ENCODE measurements around the gene ATP8A2.
A peak's percentile ranks its signal among the peaks of the same experiment; 100 is the strongest.

Gene ATP8A2

DNA sequence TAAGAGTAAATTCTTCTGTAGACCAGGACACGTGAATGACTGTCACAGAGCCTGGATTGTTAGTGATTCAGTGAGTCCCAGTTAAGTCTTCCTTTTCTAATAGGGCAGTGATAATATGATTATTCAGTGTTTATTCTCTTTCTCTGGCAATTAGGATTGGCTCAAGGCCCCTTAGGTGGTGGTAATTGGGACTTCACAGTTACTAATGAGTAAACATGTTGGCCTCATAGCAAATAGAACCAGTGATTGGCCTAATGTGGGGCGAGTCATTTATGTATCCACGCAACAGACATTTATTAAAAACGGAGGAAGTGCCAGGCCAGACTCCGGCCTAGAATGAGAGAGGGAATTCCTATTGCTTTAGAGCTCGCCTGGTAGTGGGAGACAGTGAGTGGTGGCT is 607.6 kb downstream of the ATP8A2 start:
- no peak for DNase-seq

DNA sequence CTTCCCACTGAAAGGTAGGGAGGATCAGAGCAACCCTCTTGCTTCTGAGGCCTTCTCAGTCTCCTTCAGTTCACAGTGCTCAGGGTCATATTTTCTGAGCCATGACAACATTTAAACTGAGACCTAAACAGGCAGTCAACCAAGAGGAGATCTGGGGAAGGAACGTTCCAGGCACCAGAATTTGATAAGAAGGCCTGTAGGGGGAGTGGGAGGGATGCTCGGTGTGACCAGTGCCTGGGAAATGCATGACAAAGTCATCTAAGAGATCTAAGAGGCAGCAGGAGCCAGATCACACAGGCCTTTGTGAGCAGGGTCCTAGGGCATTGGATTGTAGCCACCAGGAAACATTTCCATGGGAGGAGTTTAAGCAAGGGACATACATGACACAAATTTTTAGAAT is 608.5 kb downstream of the ATP8A2 start:
- peak; percentile 3 to 20 for DNase-seq

DNA sequence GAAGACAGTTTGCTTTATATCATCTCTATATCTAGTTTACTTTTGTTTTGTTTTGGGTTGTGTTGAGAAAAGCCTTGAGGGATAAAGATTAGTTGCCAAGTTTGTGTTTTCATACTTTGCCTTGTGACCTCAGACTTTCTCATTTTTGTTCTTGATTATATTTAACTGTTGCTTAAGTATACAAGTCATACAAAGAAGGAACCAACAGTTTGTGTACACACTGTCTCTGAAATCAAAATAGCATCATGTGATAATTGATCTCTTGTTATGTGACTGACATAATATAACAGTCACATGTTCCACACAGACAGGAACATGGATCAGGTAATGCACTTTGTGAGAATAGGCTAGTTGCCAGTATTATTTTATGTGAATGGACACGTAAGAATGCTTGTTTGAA is 609.3 kb downstream of the ATP8A2 start:
- no peak for DNase-seq

DNA sequence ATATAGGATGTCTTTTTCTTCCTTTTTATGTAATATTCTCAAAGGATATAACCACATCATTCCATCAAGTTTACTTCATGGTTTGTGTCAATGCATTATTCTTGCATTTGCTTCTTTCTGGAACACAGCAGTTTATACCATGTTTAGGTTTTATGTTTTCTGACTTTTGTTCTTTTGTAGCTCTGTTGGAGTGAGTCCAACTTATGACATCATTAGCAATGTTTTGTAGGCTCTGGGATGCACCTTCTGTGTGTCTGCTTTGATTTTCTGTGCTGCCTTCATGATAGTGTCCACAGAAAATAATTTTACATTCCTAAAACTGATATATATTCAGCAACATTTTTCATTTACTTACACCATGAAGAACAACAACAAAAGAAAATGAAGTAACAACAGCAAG is 611.1 kb downstream of the ATP8A2 start:
- DNase-seq = no peak

DNA sequence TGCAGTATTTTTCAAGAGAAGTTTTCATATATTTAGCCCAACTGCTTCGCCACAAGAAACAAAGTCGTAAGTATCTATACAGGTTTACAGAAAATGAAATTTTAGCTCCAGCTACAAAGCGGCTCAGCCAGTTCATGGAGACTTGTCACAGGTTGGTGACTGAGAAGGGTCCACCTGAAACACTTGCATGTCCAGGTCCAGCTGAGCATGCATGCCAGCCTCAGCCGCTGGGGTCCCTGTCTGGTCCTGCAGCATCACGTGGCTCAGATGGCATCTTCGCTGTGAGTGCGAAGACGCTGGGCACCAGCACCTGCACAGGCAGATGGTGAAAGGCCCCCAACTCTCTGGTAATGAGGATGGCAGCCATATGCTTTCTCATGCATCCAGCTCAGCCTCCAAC is 616.2 kb downstream of the ATP8A2 start:
- DNase-seq = no peak

DNA sequence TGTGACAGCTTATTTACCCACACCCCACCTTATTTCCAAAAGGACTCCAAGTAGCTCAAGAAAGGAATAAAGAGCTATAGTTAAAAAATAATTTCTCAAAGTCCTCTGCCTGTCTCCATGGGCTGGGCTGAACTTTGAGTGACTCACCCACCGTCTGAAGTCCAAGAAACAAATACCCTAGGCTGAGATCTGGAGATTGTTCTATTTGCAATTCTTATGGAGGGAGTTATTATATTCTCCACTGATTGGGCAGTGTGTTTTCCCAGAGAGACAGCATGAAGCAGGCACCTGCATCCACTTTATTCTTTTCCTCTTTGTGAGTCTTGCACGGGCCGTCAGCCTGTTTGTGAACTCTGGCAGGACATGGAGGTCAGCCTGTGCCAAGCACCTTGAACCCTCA is 616.9 kb downstream of the ATP8A2 start:
- DNase-seq = no peak

DNA sequence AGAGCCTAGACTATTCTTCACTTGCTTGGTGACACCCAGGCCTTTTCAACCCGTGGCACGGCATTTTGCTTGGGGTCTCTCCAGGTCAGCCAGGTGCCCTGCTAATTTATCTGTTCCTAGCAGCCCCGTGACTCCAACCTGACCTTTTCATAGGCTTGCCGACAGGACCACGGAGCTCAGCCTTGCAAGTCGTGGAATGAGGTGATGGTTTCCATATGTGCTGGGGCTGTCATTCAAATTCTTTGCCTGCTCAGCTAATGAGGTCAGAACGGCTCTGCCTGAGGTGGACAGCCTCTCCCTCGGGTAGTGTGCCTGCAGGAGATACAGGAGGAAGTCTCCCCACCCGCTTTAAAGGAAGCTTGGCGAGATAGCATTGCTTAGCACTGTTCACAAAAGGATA is 619.0 kb downstream of the ATP8A2 start:
- no peak for DNase-seq

DNA sequence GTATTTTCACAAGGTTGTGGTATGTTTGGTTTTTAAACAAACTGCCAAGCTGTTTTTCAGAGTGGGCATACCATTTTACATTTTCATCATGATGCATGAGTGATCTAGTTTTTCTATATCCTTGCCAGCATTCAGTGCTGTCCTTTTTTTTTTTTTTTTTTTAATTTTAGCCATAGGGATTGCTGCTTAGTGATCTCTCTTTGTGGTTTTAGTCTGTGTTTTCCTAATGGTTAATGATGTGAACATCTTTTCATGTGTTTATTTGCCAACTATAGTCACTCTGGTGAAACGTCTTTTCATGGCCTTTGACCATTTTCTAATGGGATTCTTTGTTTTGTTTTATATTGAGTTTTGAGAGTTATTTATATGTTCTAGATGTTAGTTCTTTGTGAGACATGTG is 620.3 kb downstream of the ATP8A2 start:
- DNase-seq = no peak

DNA sequence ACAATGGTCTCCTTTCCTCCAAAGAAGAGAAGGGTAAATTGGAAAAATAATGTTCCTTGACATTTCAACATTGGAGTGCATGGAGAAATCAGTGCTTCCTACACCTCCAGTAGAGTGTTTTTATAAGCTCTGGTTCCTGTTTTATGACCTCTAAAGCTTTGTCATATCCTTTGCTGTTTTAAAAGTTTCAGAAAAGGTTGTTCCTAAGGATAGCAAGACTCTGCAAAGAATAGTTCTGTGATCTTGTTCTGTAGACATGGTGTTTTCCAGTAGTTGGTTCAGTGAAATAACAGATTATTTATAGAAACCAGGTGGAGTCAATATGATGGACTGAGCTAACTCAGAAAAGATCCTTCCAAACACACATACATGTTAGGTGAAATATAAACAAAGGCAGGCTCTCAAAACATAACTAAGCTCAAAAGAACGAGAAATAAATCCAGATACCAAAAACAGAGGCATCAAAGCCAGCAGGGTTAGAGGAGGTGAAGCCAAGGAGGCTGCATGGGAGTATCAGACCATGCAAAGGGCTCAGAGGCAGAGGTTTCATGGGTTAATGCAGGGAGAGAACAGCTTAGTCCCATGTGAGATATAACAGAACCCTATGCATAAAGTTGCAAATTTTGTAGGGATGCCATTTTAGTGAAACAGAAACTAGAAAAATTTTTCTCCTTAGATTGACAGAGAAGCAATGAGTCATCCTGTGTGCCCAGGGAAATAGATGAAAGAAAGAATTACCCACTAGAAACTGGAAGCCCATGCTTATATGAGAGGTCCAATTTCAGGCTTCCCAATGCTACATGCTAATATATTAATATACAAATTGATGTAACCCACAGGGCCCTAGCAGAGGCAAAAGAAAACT is 635.7 kb downstream of the ATP8A2 start:
- DNase-seq = no peak

DNA sequence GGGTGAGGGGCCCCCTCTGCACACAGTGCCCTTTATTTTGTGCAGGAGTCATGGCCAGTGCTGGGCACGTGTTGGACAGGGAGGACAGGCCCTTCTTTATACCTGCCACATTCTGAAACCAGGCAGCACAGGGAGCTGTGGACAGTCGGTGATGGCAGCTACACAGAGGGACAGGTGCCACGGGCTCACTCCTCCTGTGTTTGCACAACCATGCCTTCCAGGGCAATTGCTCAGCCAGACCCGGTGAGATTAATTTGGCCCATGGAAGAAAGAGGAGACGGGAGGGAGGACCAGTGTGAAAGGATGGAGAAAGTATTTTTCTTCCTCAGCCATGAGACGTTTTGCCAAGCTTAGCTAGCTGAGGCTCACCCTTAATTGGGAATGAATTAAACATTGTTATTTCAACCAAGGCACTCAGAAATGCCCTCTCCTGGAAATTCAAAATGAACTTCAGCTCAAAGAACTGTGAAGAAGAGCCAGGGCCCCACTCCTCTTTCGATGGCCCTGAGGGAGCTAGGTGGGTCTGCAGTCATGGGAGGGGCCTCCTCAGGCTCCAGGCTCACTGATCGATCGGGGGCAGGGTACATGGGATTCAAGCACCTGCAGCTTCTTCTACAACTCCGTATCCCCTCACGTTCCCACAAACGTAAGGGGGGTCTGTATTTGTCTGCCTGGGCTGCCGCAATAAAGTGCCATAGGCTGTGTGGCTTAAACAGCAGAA is 638.9 kb downstream of the ATP8A2 start:
- DNase-seq = no peak

DNA sequence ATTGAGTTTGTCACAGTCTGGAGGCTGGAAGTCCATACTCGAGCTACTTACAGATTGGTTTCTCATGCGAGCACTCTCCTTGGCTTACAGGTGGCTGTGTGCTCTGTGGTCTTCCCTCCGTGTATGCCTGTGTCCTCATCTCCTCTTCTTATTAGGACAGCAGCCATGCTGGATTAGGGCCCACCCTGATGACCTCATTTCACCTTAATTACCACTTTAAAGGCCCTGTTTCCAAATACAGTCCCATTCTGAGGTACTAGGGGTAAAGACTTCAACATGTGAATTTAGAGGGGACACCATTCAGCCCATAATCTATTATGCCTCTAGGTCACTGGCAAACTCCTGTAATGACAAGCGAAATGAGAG is 639.4 kb downstream of the ATP8A2 start:
- no peak for DNase-seq

DNA sequence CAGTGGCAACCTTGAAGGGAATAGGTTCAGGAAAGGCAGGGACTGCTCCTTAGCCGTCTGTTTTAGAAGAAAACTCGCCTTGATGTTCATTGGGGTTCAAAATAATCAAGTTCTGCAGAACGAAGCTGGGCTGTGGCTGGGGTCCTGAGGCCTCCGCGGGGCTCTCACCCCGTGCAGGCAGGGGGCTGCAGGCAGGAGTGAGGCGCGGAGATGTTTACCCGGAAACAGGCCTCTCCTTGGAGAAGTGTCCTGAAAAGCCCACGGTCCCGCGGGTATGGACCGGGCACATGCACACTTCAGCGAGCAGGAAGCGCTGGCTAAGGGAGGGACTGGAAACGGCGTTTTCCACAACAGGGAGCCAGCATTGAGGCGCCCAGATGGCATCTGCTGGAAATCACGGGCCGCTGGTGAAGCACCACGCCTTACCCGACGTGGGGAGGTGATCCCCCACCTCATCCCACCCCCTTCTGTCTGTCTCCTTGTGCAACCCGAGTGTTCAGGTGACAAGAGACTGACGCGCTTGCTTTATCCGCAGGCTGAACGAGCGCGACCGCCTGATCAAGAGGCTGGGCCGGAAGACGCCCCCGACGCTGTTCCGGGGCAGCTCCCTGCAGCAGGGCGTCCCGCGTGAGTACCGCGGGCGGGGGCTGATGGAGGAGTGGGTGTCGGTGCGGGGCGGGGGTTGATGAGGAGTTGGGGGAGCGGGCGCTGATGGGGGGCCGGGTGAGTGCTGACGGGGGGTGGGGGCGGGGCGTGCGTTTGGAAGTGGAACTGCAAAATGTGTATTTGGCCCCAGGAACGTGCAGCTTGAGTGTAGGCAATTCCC is 640.4 kb downstream of the ATP8A2 start:
- no peak for DNase-seq

DNA sequence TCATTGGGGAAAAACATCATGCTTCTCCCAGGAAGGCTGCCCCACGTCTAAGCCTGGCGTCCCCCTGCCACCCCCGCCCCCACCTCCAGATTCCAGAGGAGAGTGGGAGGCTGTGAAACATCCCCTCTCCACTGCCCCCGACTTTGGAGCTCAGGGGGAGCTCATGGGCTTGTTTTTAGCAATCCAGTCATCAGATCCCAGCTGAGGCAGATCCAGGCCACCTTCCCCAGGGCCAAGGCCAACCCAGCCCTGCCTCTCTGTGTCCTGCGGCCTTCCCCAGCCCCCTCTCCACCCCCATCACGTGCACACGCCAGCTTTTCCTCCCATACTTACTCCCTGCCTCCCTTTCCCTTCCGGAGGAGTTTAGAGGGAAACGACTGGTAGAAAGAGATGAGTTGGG is 641.2 kb downstream of the ATP8A2 start:
- DNase-seq = no peak

DNA sequence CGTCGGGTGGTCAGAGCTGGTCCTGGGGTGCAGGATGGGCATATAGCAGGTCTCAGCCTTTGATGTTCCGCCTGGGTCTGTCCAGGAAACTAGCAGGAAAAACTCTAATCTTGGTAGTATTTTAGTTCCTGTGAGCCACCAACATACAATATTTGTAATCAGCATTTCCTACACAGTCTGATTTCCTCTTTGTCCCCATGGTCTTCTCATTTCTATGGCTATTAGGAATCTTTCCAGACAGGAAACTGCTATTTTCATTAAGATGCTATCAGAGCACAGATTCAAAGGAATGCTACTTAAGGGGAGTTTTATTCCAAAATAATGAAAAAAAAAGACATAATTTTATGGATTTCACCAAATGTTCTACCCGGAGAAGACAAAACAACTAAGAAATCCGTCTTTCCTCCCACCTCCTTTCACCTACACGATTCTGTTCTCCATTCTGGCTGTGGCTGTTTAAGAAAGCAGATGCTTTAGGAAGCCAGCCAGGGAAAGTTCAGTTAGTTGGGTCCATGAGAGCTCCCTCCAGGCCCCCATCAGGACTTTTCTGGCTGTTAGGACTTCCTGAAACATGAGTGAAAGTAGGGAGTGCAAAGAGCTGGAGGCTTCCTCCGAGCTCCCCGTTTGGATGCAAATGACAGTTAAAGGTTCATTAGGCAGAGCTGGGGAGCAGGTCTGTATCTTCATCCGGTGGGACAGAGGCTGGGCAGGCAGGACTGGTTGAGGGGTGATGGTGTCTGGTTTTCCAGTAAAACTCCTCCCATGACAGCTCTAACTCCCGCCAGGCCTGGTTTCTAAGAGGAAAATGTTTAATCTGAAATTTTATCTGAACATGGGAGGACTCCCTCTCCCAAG is 643.7 kb downstream of the ATP8A2 start:
- DNase-seq = no peak

DNA sequence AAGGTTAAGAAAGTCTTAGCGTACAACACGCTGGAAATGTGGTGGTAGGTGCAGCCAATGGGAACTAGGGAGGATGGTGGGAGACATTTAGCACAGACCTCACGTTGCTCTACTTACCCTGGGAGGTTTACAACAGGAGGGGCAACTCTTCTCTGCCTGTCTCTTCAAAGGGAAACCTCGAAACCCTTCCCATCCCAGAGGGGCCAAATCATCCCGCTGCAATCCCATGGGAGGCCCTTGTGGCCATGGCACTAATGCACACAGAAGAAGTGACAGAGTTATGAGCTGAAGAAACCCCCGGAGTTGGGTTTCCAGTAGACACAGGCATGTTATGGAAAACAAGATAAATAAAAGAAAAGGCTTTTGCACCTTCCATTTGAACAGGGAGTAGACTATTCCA is 644.4 kb downstream of the ATP8A2 start:
- no peak for DNase-seq

DNA sequence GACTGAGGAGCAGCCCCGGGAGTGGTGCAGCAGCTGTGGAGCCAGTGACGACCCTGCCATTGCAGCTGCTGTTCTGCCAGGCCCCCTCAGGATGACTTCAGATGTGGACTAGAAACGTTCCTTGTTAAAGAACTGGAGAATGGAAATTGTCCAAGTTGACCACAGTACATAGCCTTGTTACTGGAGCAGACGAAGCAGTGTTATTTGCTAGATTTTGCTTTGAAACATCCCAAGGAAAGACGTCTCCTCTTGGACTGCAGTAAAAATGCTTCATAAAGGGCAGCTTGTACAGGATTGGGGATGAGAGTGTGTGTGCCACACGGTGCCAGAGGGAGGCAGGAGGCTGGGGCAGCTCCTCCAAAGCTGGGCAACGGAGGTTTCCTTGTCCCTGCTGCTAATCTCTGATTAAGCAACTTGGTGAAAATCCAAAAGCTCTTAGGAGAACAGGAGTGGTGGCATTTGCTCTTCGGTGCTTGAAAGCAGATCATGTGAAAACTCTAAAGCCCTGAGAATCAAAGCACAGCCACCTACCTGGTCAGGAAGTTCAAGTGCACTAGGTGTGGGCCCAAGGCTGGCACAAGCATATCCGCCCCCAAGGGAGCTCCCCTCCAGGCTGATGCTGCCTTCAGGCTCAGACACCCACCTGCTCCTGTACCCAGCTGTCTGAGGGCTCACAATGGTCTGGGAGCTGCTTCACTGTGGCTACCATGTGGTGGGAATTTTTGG is 645.6 kb downstream of the ATP8A2 start:
- DNase-seq = no peak

DNA sequence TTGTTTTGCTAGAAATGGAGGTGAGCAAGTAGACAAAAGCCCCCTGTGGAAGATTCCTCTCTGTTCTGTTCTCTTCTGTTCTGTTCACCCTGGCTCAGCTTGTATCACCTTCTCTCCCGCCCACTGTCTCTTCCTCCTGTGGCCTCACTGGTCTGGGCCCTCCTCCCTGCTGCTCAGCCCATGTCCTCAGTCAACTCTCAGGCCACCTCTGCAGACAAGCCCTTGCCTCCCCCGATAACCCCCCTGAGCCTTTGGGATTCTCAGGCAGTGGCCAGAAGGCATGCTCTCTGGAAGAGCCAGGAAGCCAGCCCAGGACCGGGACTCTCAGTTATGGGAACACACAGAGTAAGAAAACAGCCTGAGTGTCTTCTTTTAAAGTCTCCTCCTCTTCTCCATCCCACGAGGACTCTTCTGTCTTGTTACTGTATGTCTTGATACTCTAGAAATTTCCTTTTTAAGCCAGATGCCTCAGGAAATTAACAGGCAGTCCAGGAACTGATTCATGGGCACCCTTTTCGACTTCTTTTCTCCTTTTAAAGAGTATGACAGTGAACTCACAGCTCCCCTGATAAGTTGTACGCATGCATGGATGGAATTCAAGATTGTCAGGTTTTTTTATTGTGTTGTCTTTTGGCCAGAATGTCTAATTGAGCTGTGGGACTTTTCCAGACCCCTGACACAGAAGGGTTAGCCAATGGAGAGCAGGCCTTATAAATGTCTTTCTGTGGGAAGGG is 646.3 kb downstream of the ATP8A2 start:
- DNase-seq = no peak

DNA sequence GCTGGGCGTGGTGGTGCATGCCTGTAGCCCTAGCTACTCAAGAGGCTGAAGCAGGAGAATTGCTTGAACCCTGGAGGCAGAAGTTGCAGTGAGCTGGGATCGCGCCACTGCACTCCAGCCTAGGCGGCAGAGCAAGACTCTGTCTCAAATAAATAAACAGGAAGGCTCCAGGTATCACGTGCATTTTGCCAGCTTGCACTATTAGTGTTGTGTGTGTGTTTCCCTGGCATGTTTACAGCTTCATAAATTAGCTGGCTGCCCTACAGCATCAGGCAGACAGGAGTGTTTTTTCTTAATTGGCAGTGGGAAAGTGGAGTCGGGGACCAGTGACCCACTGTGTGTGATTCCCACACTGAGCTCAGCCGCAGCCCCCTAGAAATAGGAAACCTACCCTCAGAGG is 647.5 kb downstream of the ATP8A2 start:
- DNase-seq = no peak

DNA sequence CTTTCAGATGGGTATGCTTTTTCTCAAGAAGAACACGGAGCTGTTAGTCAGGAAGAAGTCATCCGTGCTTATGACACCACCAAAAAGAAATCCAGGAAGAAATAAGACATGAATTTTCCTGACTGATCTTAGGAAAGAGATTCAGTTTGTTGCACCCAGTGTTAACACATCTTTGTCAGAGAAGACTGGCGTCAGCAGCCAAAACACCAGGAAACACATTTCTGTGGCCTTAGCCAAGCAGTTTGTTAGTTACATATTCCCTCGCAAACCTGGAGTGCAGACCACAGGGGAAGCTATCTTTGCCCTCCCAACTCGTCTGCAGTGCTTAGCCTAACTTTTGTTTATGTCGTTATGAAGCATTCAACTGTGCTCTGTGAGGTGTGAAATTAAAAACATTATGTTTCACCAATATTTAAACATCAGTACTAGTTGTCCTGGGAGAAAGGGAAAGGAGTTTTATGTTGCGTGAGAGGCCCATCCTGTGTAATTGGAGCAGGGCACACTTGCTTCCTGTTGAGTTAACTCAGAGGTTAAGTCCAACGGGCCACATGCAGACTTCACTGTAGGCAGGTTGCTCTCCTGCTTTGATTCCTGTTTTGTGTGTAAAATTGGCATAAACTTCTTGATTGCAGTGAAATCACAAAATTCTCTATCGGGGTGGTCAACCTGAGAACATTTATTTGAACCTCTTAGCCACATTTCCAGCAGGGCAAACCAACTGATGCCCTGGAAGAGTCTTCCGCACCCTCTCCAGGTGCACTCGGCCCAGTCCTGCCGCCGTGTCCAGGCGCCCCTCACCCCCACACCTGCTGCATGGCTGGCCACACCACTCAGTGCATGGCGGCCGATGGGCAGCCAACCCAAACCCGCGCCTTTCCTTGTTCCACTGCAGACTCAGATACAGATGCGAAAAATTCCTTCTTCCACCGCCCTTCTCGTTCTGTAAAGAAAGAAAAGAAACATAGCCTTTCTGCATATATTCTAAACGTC is 648.4 kb downstream of the ATP8A2 start:
- no peak for DNase-seq

DNA sequence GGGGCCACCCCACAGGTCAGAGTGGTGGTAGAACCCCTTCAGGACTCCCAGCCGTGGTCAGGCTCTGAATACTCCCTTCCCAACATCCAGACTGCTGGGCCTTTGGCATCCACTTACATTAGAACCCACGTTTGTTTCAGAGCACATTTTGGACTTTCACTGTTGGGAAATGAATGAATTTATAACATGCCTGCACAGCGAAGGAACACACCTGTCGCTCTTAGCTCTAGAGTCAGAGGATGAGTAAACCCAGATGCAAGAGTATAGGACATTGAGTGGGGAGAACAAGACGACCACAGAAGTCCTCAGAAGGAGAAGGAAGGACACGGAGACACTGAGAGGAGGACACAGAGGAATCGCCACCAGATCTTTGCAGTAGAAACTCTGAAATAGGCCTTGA is 649.1 kb downstream of the ATP8A2 start:
- DNase-seq = no peak
